Measurements from ENCODE around the gene PRKAB1. TPM values are rescaled to one million over a fixed set of nuclear protein-coding genes. Genes with fewer than 3 reads are reported as not detected.

The PRKAB1 gene
- total and polyA plus RNA-seq, 9 of the 15 experiments (the other 6 are each of a cell fraction or from before 2014, with no cell fraction given): 32.6 to 94.2 (median 63.8) TPM

GRCh38 chr12:119715268-119715620, 47.3 kb downstream of the PRKAB1 start:
- 92% methylated on average over 3 of the region's 3 CpGs for WGBS (ENCODE audit: insufficient coverage, low coverage, missing lambda C conversion rate)
- H3K27me3 ChIP-seq (ENCODE audit: control insufficient read depth in 2 of 2, insufficient read depth in 2 of 2, low read length in 2 of 2): no peaks in the 10 kb centered on the region
- H3K4me1 ChIP-seq (replicated peaks in 1 of 2; ENCODE audit: control insufficient read depth in 2 of 2, insufficient read depth in 2 of 2, low read length in 2 of 2): 0 out of 5 replicates have a peak, but pooled peaks cover 0 to 2% of the 10 kb centered on the region in 2 experiments
- H3K27ac ChIP-seq (ENCODE audit: extremely low read depth, low read depth, low read length): no peak overlapping the region
- ChIA-PET CTCF (ENCODE audit: low intra/inter-chr PET ratio) (no interaction called here), POLR2A (no interaction called here)
- no peak overlapping the region for H3K4me2 ChIP-seq (ENCODE audit: insufficient read depth, low read length)
- no peak overlapping the region for H3K4me3 ChIP-seq
- FAIRE-seq: no peak
- intact Hi-C loops (cut with micrococcal nuclease) (no loop called here), in situ Hi-C loops (cut with MboI) (no loop called here)
- H3K9me1 ChIP-seq (ENCODE audit: control insufficient read depth, insufficient read depth, low read length): no peaks in the 10 kb centered on the region
- no peak overlapping the region for H3K9ac ChIP-seq (ENCODE audit: insufficient read depth in 1 of 2, low read depth in 2 of 2, low read length in 2 of 2)
- no peak for DNase-seq (ENCODE audit: extremely low read depth in 1 of 4, low spot score in 3 of 4)
- no TSS peak for BruUV-seq (replicated peaks)
- no peaks in the 10 kb centered on the region for H4K20me1 ChIP-seq (replicated peaks; ENCODE audit: control insufficient read depth, insufficient read depth, low read length)
- no peak for ATAC-seq
- no peaks in the 10 kb centered on the region for H3K9me3 ChIP-seq (replicated peaks; ENCODE audit: control insufficient read depth, insufficient read depth, low read depth, low read length)
- peaks cover 83% of the 10 kb centered on the region for H3K36me3 ChIP-seq (ENCODE audit: control insufficient read depth, insufficient read depth, low read length)
- no peak overlapping the region for H2AFZ ChIP-seq (ENCODE audit: low read depth, low read length)
- H3K79me2 ChIP-seq (ENCODE audit: control insufficient read depth, insufficient read depth, low read length): no peaks in the 10 kb centered on the region
- TF ChIP-seq NUFIP1 (IDR thresholded peaks at IDR 0.05; ENCODE audit: partially characterized antibody): no peak
- TF ChIP-seq CEBPZ (IDR thresholded peaks at IDR 0.05; ENCODE audit: borderline replicate concordance, low read depth, low read length): no peak
- no peak for TF ChIP-seq ETV1 (tag; conservative IDR thresholded peaks at IDR 0.05; ENCODE audit: low read depth)
- TF ChIP-seq HMG20B (CRISPR knock-in tag; IDR thresholded peaks at IDR 0.05): no peak
- no peak for TF ChIP-seq ZNF134 (CRISPR knock-in tag; conservative IDR thresholded peaks at IDR 0.05)
- no peak for TF ChIP-seq SMAD2 (IDR thresholded peaks at IDR 0.05; ENCODE audit: low read depth, low read length)
- no peak for TF ChIP-seq XRCC3 (IDR thresholded peaks at IDR 0.05)
- no peak for TF ChIP-seq GABPA (tag; conservative IDR thresholded peaks at IDR 0.05; ENCODE audit: low read depth)
- no peak for TF ChIP-seq FOXM1 (IDR thresholded peaks at IDR 0.05; ENCODE audit: low read depth)
- no peak for TF ChIP-seq FOXM1 (CRISPR knock-in tag; IDR thresholded peaks at IDR 0.05; ENCODE audit: low read depth)
- no peak for TF ChIP-seq HINFP (tag; conservative IDR thresholded peaks at IDR 0.05; ENCODE audit: low read depth)
- no peak for TF ChIP-seq ZNF280B (CRISPR knock-in tag; IDR thresholded peaks at IDR 0.05)
- TF ChIP-seq ZNF518B (CRISPR knock-in tag; IDR thresholded peaks at IDR 0.05): no peak

All from K562 (cell line).